HFFc6 (cell line): ENCODE results near the gene RPRD2. TPM values are rescaled to one million over a fixed set of nuclear protein-coding genes. Genes with fewer than 3 reads are reported as not detected.
A peak's percentile ranks its signal among the peaks of the same experiment; 100 is the strongest.

ENCODE experiments used
- DNase-seq: peaks from one replicate; pipeline ENCODE4 v3.0.0-alpha.2; 2018
- H3K27ac Mint-ChIP-seq: 2 replicates; pipeline ENCODE4 v1.8.0; 2020; ENCODE audit warnings: mild to moderate bottlenecking, mixed read lengths
- H3K27me3 Mint-ChIP-seq: 2 replicates; pipeline ENCODE4 v1.8.0; 2021; ENCODE audit warnings: mild to moderate bottlenecking, moderate library complexity, mixed read lengths; ENCODE audit not compliant: insufficient read depth
- H3K36me3 Mint-ChIP-seq: 2 replicates; pipeline ENCODE4 v1.8.0; 2021; ENCODE audit warnings: low read depth, mixed read lengths
- H3K4me1 Mint-ChIP-seq: 2 replicates; pipeline ENCODE4 v1.8.0; 2020; ENCODE audit warnings: low read depth, mixed read lengths
- H3K4me3 Mint-ChIP-seq: 2 replicates; pipeline ENCODE4 v1.8.0; 2020; ENCODE audit warnings: mild to moderate bottlenecking, moderate library complexity, mixed read lengths
- H3K9me3 Mint-ChIP-seq: 2 replicates; pipeline ENCODE4 v1.8.0; 2020; ENCODE audit warnings: mild to moderate bottlenecking, mixed read lengths
- total RNA-seq, 6 experiments: library from RNA; stranded (reverse); fragmentation: NEBNext Ultra II Directional; extraction: Animal tissue kit (Norgen Biotek cat#: 25700); gene quantifications; 2 replicates in 1 of 6; 3 replicates in 5 of 6; pipeline ENCODE4 v1.2.3, GENCODE V29; 2021
- TF ChIP-seq, protein P1 (sequence below): fragments of 200-600 bp; sonication (generic); IDR thresholded peaks from 2 replicates; pipeline ENCODE4 v1.5.0; 2021; ENCODE audit warnings: antibody characterized with exemption, mild to moderate bottlenecking

Gene RPRD2
- total RNA-seq, 6 experiments from 2014 or later = 24.0 to 27.9 (median 25.7) TPM

DNA sequence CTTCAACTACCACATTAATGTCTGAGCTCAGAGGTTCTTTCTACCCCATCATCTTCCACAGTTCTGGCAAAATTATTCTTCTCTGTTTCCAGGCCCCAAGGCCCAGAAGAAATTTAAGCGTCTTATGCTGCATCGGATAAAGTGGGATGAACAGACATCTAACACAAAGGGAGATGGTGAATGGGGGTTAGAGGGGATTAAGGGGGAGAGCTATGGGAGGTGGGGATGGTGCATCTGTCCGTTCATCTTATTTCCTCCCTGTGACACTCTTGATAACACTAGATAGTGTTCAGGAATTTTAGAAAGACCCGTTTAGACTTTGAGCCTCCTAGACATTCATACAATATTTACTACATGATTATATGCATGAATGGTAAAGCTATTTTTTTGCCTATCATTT is 17.6 kb upstream of the RPRD2 start:
- H3K4me1 Mint-ChIP-seq = no peaks in the 10 kb centered on the region
- H3K27ac Mint-ChIP-seq = no peak overlapping the region
- H3K4me3 Mint-ChIP-seq = no peak overlapping the region
- H3K36me3 Mint-ChIP-seq = peaks cover 38% of the 10 kb centered on the region
- TF ChIP-seq, protein P1, sequence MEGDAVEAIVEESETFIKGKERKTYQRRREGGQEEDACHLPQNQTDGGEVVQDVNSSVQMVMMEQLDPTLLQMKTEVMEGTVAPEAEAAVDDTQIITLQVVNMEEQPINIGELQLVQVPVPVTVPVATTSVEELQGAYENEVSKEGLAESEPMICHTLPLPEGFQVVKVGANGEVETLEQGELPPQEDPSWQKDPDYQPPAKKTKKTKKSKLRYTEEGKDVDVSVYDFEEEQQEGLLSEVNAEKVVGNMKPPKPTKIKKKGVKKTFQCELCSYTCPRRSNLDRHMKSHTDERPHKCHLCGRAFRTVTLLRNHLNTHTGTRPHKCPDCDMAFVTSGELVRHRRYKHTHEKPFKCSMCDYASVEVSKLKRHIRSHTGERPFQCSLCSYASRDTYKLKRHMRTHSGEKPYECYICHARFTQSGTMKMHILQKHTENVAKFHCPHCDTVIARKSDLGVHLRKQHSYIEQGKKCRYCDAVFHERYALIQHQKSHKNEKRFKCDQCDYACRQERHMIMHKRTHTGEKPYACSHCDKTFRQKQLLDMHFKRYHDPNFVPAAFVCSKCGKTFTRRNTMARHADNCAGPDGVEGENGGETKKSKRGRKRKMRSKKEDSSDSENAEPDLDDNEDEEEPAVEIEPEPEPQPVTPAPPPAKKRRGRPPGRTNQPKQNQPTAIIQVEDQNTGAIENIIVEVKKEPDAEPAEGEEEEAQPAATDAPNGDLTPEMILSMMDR = no peak
- no peaks in the 10 kb centered on the region for H3K9me3 Mint-ChIP-seq
- no peaks in the 10 kb centered on the region for H3K27me3 Mint-ChIP-seq
- DNase-seq = no peak

DNA sequence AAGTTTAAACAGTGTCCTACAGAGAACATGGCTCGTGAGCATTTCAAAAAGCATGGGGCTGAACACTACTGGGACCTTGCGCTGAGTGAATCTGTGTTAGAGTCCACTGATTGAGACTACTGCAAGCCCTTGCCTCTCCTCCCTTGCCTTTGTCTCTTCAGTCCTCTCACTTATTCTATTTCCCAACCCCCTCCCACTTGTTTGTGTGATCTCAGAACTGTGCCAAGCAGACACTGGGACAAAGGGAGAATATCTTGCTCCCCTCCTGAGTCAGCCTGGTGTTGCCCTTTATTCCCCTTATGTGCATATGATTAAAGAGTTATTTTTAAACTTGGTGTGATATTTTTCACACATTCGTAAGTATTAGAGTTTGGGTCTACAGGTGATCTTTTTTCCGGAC is 11.1 kb upstream of the RPRD2 start:
- Mint-ChIP-seq H3K36me3 (peaks cover 44% of the 10 kb centered on the region), H3K27ac (no peak overlapping the region), H3K9me3 (no peaks in the 10 kb centered on the region), H3K27me3 (peaks cover 2% of the 10 kb centered on the region; the same call in 1 of the 2 replicates), H3K4me3 (no peak overlapping the region), H3K4me1 (no peaks in the 10 kb centered on the region)
- no peak for DNase-seq
- TF ChIP-seq, protein P1 = no peak

DNA sequence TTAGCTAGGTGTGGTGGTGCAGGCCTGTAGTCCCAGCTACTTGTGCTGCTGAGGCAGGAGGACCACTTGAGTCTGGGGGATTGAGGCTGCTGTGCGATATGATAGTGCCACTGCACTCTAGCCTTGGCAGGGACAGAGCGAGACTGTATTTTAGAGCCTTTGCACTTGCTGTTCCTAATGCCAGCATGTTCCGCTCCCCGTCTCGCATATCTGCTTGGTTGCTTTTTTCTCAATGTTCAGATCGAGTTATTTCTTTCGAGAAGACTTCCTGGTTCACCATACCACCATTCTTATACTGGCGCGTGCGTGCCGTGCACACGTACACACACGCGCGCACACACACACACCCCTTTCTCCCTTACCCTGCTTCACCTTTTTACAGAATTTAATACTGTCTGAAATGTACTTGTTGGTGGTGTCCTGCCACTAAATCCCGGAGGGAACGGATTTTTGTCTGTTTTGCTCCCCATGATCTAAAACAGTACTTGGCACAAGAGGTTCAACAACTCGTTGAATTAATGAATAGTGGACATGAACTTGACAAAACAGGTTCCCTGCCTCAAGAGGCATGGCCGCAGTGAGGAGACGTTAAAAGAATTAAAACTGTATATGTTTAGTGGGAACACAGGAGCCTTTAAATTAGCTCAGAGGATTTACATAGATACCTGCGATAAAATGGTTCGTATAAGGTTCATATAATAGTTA is 1.1 kb upstream of the RPRD2 start:
- Mint-ChIP-seq H3K27me3 (peaks cover 2% of the 10 kb centered on the region; the same call in 1 of the 2 replicates), H3K9me3 (no peaks in the 10 kb centered on the region), H3K4me1 (peaks cover 34% of the 10 kb centered on the region), H3K36me3 (peaks cover 17% of the 10 kb centered on the region), H3K4me3 (peak overlapping the region; percentile 94), H3K27ac (peak overlapping the region; percentile 99)
- no peak for DNase-seq
- TF ChIP-seq, protein P1 = no peak

DNA sequence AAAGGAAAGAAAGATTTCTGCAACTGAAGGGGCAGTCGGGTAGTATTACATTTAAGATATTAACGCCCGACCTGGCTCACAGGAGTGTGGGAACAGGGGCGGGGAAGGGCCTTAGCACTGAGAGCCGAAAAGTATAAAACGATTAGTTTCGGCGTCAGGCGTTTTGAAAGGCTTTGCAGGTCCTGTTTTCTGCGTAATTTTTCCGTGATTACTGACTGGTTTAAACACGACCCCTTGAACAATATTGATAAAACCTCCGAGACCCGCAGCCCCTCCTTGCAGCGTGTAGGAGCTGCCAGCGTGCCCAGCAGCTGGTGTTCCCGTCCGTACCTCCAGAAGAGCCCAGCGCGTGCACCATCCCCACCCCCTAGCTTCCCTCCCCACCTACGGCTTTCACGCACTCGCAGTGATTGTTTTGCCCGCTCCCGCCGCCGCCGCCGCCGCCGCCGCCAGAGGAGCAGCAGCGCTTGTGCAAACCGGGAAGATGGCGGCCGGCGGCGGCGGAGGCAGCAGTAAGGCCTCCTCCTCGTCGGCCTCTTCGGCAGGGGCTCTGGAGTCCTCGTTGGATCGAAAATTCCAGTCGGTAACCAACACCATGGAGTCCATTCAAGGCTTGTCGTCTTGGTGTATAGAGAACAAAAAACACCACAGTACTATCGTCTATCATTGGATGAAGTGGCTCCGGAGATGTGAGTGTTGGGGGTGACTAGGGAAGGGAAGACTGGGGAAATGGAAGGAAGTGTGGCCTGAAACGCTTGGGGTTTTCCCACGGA is 470 bp downstream of the RPRD2 start:
- Mint-ChIP-seq H3K9me3 (no peaks in the 10 kb centered on the region), H3K27ac (peak overlapping the region; percentile 99), H3K4me3 (peak overlapping the region; percentile 94), H3K27me3 (peaks cover 2% of the 10 kb centered on the region; the same call in 1 of the 2 replicates), H3K4me1 (peaks cover 37% of the 10 kb centered on the region), H3K36me3 (peaks cover 14% of the 10 kb centered on the region)
- TF ChIP-seq, protein P1 = peak; percentile 10; the same call in 1 of the 2 replicates
- peak; percentile 76 for DNase-seq

DNA sequence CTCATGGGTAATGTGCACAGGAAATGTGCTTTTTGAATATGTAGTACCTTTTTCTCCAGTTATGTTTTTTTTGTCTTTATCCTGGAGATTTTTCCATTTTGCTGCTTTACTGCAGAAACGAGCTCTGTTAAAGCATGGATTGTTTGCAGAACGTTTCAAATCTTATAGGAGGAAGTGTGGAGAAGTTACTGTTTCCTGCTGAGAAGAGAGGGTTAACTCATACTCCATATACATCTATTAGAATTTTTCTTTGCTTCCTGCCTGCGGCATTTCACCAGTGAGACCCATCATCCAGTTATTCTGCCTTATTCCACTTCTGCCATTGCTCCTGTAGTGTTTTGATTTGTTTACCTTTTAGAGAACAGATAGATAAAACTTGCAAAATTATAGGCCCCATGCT is 2.0 kb downstream of the RPRD2 start:
- Mint-ChIP-seq H3K27ac (peak overlapping the region; percentile 99), H3K4me3 (peak overlapping the region; percentile 94), H3K4me1 (peaks cover 41% of the 10 kb centered on the region), H3K9me3 (no peaks in the 10 kb centered on the region), H3K36me3 (peaks cover 14% of the 10 kb centered on the region), H3K27me3 (peaks cover 2% of the 10 kb centered on the region; the same call in 1 of the 2 replicates)
- TF ChIP-seq, protein P1 = no peak
- DNase-seq = no peak
